ENCODE results near the gene HES3. TPM values are rescaled to one million over a fixed set of nuclear protein-coding genes. Genes with fewer than 3 reads are reported as not detected.
A peak's percentile ranks its signal among the peaks of the same experiment; 100 is the strongest.

HES3 gene
- total and polyA plus RNA-seq, 9 donors: not detected

DNA sequence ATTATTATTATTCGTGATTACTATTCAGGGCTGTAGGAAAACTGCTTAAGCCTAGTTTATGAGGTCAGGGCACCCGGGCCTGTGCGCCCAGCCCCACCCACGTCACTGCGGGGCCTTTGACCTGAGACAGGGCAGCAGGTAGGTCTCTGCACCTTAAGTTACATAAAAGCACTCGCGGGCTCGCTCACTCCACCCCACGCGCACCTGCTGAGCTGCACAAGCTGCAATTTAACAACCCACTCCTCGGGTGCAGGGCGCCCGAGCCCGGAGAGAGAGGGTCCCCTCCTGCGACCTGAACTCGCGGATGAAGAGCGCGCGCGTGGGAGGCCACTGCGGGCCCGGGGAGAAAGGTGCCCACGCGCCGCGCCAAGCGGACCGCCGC, 8.7 kb upstream of the HES3 start:
- Histone ChIP-seq H3K36me3 (no peaks in the 10 kb centered on the region), H3K4me3 (peak overlapping the region; percentile 60), H3K27me3 (no peaks in the 10 kb centered on the region), H3K4me1 (ENCODE audit: insufficient read depth) (no peaks in the 10 kb centered on the region), H3K27ac (no peak overlapping the region), H3K9me3 (no peaks in the 10 kb centered on the region)
- 0% methylated on average over 21 to 30 of the region's 30 CpGs for WGBS, 3 donors
- intact Hi-C loops (cut with DNase I): no loop called here
- no peak for TF ChIP-seq EP300 (IDR thresholded peaks at IDR 0.05)
- TF ChIP-seq POLR2A (IDR thresholded peaks at IDR 0.05): no peak
- TF ChIP-seq, protein P1, sequence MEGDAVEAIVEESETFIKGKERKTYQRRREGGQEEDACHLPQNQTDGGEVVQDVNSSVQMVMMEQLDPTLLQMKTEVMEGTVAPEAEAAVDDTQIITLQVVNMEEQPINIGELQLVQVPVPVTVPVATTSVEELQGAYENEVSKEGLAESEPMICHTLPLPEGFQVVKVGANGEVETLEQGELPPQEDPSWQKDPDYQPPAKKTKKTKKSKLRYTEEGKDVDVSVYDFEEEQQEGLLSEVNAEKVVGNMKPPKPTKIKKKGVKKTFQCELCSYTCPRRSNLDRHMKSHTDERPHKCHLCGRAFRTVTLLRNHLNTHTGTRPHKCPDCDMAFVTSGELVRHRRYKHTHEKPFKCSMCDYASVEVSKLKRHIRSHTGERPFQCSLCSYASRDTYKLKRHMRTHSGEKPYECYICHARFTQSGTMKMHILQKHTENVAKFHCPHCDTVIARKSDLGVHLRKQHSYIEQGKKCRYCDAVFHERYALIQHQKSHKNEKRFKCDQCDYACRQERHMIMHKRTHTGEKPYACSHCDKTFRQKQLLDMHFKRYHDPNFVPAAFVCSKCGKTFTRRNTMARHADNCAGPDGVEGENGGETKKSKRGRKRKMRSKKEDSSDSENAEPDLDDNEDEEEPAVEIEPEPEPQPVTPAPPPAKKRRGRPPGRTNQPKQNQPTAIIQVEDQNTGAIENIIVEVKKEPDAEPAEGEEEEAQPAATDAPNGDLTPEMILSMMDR (IDR thresholded peaks at IDR 0.05): no peak
- peak in 1 of 5 donors; percentile 51 for DNase-seq

DNA sequence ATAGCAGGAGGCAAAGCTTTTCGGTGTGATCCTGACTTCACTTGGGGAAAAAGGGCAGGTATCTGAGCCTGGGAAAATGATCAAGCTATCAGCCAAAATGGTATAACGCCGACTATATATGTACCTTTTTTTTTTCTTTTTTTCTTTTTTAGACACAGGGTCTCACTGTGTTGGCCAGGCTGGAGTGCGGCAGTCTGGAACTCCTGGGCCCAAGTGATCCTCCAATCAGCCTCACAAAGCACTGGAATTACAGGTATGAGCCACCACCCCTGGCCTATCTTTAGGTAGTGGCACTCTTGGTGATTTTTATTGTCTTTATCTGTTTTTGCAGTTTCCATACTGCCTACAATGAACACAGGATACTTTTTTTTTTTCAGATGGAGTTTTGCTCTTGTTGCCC, 6.9 kb upstream of the HES3 start:
- 90 to 92% (median 92%) methylated on average over 4 of the region's 4 CpGs for WGBS, 3 donors
- no peak overlapping the region for H3K27ac ChIP-seq
- H3K27me3 ChIP-seq: no peaks in the 10 kb centered on the region
- no peak overlapping the region for H3K4me3 ChIP-seq
- no peaks in the 10 kb centered on the region for H3K36me3 ChIP-seq
- no peak for DNase-seq
- intact Hi-C loops (cut with DNase I): no loop called here
- H3K9me3 ChIP-seq: no peaks in the 10 kb centered on the region
- peaks cover 4% of the 10 kb centered on the region for H3K4me1 ChIP-seq (ENCODE audit: insufficient read depth)
- no peak for TF ChIP-seq EP300 (IDR thresholded peaks at IDR 0.05)
- TF ChIP-seq, protein P1 (IDR thresholded peaks at IDR 0.05): no peak

DNA sequence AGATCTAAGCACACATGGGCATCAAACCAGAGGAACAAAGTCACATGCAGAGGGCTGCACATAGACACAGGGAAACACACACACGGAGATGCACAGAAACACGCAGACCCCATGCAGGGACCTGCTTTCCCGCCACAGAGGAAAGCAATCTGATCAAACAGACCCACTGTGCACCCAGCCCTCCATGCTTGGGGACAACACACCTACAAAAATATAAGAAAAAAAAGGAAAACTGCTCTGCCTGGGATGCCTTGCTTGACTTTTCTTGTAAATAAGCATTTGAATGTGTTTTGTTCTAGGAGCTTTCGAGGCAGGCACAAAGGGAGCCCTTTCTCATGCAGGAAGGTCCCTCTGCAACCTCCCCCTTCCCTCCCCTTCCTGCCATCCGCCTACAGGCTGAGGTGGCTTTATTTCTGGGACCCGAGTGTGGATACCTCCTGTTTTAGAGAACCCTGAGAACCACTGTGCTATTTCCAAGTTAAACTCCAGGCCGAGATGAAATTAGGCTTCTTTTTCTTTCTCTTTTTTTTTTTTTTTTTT, 4.7 kb upstream of the HES3 start:
- Histone ChIP-seq H3K9me3 (no peaks in the 10 kb centered on the region), H3K4me1 (ENCODE audit: insufficient read depth) (peaks cover 4% of the 10 kb centered on the region), H3K27me3 (peaks cover 9% of the 10 kb centered on the region), H3K36me3 (no peaks in the 10 kb centered on the region), H3K27ac (no peak overlapping the region), H3K4me3 (no peak overlapping the region)
- WGBS, 3 donors: 46 to 51% (median 50%) methylated on average over 7 of the region's 7 CpGs
- intact Hi-C loops (cut with DNase I): no loop called here
- TF ChIP-seq EP300 (IDR thresholded peaks at IDR 0.05) (no peak), POLR2A (IDR thresholded peaks at IDR 0.05) (no peak)
- TF ChIP-seq, protein P1 (IDR thresholded peaks at IDR 0.05): no peak
- no peak for DNase-seq

GRCh38 chr1:6239950-6240768, 3.8 kb upstream of the HES3 start:
- peaks cover 9% of the 10 kb centered on the region for H3K27me3 ChIP-seq
- no peak overlapping the region for H3K27ac ChIP-seq
- no peak overlapping the region for H3K4me3 ChIP-seq
- H3K9me3 ChIP-seq: no peaks in the 10 kb centered on the region
- H3K36me3 ChIP-seq: no peaks in the 10 kb centered on the region
- intact Hi-C loops (cut with DNase I): loop anchor here in 3 of 4 donors (5.0 to 10.0 kb wide), 5 partner anchors 165 to 195 kb away; partner anchors contain the start of gene KCNAB2 (in 1 of the 3)
- DNase-seq: no peak
- 62 to 73% (median 69%) methylated on average over 17 of the region's 17 CpGs for WGBS, 3 donors
- TF ChIP-seq EP300 (IDR thresholded peaks at IDR 0.05): no peak
- TF ChIP-seq, protein P1 (IDR thresholded peaks at IDR 0.05): no peak
- TF ChIP-seq POLR2A (IDR thresholded peaks at IDR 0.05): no peak
- H3K4me1 ChIP-seq (ENCODE audit: insufficient read depth): peaks cover 4% of the 10 kb centered on the region

Data from ovary (tissue), 9 donors.